Fibroblast of skin of back (primary cell): ENCODE data around the gene CORO2A.
A peak's percentile ranks its signal among the peaks of the same experiment; 100 is the strongest.
"Not testable (repeated sequence)": the region's sequence is repeated elsewhere in the genome, so short reads cannot be mapped to it uniquely, and the experiment has no call there.

Experiments
- DNase-seq: peaks from one replicate; pipeline ENCODE4 v3.0.0-alpha.2; 2013

Gene CORO2A

DNA sequence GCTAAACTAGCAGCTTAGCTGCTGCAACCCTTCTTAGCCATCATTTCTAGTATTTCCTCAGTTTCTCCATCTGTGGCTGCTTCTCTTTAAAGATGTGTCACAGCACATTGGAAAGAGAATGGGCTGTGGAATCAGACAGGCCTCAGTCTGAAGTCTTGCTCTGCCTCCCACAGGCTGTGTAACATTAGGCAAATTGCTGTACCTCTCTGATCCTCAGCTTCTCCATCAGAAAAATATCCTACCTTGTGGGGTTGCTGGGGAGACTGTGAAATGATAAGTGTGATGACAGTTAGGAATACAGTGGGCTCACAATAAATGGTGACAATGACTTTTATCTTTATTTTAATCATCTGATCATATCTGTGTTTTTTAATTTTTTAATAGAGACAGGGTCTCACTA lies 55.9 kb downstream of the CORO2A start:
- no peak for DNase-seq

DNA sequence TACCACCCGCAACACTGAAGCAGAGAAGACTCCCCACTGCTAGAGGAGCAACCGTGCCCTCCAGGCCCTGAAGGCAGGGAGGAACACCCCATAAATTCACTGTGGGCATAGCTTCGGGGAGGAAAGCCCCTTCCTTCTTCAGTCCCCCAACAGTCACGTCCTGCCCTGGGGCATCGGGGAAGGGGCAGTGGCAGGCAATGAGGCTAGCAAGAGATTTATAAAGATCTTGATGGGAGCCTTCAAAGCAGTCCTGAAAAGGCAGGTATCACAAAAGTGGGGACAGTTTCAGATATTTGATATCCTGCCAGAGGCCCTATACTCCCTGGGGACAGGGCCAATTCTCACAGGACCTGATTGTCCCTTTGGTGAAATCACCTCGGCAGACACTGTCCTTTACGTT lies 56.5 kb downstream of the CORO2A start:
- DNase-seq = no peak

DNA sequence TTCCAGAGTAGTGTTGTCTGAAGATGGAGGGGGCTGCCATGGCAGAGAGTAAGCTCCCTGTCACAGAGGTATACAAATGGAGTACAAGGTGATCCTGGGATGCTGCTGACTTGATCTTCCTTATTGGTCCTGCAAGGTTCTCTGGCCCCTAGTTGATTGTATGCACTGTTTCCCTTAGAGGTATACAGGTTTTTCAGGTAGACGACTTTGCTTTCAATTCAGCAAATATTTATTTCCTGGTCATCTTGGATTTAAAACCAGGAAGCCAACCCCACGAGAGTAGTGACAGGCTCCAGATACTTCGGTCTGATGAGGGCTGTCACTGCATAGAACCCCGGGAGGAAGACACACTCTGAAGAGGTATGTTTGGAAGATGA lies 56.9 kb downstream of the CORO2A start:
- DNase-seq = no peak

DNA sequence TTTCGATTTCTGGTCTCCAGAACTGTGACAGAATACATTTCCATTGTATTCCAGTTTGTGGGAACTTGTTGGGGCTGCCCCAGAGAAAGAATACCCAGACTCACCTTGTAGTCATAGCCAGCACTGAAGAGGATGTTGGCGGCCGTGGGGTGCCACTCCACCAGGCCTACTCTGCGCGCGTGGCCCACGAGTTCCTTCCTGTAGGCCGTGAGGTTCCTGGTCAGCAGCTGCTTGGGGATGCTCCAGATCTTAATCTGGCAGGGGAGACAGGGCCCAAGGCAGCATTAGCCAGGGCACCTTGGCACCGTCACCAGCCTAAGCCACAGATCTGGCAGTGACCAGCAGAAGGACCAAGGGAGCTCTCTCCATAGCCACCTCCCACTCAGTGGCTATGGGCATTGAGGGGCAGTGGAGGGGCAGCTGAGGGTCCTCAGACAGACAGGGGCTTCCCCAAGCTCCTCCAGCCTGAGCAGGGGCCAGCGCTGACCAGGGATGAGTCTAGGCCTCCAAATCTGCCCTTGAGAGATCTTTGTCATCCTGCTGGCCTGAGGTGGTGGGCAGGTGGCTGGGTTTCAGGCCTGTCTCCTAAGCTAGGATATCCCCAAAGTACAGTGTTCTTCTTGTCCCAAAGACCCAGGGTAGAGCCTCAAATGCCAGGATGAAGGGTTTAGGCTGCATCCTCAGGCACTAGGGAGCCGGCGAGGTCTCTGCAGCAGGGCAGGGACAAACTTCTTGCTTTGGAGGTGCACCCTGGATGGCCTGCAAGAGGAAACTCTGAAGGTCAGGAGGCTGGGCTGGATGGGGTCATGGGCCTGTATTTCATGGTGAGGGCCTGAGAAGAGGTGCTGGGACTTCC lies 57.5 kb downstream of the CORO2A start:
- DNase-seq = no peak

DNA sequence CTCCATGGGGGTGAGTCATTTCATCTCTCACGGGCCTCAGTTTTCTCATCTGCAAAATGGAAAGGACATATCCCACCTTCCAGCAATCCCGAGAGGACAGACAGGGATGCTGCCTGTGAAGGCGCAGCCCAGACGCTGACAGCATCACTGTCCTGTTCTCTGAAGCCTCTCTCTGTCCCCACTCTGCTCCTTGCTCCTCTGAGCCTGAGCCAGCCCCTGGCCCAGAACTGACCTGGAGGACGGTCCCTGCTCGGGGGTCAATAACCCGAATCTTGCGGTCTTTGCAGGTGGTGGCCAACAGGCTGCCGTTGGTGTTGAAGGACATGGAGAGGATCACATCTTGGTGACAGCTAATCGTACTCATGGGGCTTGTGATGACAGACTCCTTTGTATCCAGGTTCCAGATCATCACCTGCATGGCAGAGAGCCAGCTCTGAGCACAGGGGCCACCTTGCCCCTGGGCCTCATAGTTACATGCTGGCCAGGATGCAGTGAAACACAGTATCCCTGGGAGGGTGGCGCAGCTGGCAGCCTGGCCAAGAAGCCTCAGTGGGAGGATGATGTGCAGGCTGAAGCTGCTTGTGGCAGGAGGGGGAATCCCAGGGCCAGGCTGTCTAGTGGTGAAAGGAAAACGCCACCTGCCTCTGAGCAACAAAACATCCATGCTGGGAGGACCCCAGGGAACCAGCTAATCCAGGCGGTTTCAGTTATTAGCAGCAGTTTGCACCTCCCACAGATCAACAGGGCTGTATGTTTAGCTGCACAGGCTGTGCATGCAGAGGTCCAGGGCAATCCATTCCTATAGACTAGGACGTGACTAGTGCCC lies 59.4 kb downstream of the CORO2A start:
- no peak for DNase-seq

DNA sequence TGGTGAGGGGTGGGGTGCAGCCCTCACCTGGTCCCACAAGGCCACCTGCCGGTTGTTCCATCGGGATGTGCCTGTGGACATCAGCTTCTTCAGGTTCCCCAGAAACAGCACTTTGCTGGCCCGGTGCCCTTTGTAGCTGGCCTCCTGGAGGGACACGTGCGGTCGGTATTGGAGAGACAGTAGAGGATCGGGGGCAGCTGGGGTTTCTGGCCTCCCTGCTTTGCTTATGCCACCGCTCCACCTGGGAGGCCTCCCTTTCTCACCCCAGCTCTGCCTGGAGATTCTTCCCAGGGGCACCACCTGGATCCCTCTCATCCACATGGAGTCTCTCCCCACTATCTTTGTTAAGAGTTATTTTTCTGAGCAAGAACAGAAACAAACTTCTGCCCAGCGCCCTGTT lies 60.3 kb downstream of the CORO2A start:
- no peak for DNase-seq

DNA sequence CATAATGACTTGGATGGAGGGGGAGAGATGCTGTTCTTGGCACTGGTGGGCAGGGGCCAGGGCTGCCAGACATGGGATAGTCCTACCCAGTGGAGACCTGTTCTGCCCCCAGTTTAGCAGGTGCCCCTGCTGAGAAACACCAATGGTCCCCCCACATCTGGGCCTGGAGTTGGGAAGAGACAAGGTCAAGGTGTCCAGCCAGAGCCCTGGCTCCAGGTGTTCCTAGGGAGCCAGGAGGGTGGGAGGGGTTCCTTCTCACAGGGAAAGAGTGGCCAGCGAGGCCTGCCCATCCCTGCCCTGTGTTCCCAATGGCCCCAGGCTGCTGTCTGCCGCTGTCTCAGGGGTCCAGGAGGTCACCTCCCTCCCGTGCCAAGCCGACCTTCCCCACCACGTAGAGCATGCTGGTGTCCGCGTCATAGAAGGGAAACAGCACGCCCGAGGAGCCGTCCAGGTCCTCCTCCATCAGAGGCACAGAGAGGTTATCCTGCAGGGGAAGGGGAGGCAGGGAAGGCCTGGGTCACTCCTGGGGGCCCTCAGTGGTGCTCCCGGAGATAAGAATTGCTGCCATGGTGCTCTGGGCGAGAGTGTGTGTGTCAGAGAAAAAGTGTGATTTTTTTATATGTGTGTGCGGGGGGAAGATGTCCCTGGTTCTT lies 61.7 kb downstream of the CORO2A start:
- DNase-seq = no peak

DNA sequence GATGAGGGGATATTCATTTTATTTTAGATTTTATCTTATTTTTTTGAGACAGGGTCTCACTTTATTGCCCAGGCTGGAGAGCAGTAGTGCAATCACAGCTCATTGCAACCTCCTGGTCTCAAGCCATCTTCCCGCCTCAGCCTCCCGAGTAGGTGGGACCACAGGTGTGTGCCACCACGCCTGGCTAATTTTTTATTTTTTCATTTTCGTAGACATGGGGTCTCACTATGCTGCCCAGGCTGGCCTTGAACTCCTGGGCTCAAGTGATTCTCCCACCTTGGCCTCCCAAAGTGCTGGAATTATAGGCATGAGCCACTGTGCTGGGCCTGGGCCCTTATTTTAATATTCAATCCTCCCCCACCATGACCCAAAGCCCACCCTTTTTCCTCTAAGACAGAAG lies 62.4 kb downstream of the CORO2A start:
- DNase-seq = not testable (repeated sequence)

DNA sequence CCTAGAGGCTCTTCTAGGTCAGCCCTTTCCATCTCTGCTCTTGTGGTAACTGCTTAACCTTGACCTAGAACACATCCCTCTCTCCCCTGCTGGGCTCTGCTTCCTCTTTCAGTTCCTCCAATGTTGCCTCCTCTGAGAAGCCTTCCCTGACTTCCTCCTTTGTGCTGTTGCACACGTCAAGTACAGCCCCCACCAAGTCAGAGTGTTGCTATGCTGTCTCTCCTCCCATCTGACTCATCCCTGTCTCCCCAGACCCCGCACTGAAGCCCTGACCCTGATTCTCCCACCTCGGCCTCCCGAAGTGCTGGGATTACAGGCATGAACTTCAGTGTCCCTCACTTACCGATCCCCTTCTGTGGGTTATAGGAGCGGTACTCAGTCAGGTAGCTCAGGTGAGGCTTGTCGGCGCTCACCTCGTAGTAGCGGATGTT lies 63.0 kb downstream of the CORO2A start:
- DNase-seq = peak; percentile 18

DNA sequence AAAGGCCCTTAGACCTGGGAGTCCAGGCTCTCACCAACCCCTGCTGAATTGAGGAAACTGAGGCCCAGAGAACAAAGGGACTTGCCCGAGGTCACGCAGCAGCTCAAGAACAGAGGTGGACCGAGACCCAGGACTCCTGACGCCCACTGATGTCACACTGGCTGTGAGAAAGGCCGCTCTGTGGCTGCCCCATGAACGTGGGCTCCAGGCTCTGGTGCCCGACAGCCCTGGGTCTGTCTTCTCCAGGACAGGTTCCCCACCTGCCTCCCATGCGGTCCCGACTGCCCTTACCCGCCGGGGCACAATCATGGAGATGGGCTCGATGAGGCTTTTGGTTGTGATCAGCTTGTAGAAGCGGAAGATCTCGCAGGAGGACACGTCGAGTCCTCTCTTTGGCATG lies 64.1 kb downstream of the CORO2A start:
- no peak for DNase-seq

DNA sequence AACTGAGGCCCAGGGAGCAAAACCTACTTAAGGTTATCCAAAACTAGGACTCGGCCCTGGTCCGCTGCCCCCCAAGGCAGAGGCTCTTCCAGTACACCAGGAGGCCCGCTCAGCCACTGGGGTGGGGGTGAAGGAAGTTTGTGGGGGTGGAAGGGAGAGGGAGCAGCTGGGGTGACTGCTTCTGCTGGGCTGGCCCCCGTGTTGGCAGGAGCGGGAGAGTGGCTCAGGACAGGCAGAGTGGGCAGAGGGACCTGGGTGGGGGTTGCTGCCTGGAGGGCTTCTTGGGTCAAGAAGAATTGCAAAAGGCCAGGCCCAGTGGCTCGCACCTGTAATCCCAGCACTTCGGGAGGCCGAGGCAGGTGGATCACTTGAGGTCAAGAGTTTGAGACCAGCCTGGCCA lies 65.2 kb downstream of the CORO2A start:
- DNase-seq = no peak

DNA sequence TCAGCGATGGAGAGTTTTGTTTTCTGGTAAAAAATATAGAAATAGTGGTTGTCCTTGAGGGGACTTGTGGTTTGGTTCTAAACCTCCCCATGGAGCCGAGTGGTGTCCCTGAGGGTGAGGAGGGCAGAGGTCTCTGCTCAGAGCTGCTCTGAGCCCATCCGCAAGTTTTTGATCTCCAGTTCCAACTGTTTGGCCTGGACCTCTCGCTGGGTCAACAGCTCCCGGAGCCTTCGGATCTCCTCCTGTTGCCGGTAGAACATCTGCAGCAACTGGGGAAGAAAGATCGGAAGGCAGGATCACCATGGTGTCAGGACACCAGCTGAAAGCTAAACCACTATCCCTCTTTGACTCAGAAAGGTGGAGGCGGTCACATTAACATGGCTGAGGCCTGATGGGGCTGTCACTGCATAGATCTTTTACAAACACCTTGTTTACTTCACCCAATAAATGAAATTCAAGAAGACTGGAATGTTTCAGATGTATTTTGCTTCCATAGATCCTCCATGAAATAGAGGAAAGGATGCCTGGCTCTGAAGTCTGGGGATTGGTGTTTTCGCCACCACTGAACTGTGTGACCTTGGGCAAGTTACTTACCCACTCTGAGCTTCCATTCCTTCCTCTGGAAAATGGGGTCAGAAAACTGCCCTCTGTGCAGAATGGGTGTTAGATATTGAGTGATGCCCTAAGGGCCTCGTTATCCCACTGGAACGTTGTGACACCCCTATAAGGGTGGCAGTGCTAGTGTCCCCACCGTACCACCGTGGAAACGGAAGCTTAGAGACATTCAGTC lies 67.6 kb downstream of the CORO2A start:
- DNase-seq = no peak

DNA sequence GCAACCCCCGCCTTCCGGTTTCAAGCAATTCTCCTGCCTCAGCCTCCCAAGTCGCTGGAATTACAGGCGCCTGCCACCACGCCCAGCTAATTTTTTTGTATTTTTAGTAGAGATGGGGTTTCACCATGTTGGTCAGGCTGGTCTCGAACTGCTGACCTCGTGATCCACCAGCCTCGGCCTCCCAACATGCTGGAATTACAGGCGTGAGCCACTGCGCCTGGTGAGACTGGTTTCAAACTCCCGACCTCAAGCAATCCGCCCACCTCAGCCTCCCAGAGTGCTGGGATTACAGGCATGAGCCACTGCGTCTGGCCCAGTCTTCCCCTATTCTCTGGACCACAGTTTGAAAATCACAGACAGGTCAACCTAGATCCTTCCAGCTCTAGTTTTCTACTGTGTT lies 68.3 kb downstream of the CORO2A start:
- DNase-seq = not testable (repeated sequence)

DNA sequence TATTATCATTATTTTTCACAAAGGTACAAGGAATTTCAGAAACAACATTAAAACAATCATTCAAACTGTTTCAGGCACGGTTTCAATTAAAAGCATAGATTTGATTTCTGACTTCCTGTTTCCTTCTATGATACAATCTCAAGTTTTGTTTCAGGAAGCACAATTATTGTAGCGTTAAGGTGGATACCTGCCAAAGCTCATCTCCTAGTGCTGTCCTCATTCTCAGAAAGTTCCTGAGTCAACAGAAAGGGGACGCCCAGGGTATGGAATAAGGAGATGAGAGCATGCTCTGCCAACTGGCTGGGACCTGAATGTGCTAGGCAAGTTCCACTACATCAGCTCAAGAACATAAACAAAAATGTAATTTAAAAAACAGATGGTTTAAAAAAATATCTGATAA lies 71.4 kb downstream of the CORO2A start:
- no peak for DNase-seq

DNA sequence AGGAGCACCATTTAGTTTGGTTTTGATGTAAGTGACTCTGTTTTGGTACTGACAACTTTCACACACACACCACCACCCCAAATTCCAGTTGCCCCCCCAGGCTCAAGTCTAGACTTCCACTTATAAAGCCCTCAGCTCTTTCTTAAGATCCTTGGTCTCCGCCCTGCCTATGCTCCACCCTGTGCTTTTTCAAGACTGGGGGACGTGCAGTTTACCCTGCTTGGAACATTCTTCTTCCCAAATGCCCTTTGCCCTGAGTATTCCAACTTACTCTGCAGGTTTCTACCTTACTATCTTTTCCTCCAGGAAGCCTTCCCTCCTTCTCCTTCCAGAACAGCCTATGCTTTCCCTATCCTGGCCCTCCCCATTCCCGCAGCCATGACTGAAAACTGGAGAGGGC lies 72.0 kb downstream of the CORO2A start:
- DNase-seq = no peak

DNA sequence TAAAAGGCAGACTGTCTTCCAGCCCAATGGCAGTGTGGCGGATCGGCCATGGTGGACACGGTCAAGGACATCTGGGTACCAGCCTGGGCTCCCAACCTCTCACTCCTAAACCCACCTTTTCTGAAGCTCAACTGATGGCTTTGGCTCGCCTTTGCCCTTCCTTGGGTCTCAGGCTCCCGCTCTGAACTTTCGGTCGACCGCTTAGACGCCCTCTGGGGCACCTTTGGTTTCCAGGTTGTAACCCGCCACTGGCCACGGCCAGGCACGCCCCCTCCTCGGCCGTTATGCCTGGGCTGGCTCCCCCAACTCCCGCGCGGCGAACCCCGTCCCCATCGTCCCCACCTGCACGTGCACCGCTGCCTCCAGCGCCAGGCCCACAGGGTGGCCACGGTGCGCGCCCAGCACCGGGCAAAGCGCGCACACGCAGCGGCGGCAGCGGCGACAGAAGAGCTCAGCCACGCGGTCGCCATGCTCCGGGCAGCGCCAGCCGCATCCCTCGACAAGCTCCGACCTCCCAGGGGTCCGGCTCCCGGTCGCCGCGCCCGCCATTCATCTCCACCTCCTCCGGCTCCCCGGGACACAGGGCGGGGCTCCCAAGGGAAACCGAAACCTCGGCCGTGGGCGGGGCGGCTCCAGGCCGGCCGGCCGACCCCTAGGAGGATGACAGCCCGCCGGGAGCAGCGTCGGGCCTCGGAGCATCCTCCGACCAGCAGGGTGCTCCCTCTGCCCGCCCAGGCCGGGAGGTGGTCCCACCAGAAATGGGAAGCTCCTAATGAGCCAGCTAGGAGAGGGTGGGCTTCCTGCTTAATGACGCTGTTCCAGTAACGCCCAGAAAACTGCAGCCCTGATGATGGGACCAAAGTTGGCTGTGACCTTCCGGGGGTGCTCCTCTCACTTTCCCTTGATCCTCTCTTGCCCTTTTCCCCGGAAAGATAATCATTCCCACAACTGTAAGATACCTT lies 73.5 kb downstream of the CORO2A start, which contains the start of gene TRIM14:
Gene TRIM14 (minus strand): TSS at position 583 of the 962 bp plus-strand sequence. CDS start 34 bp downstream, at position 549.
- DNase-seq = peak; percentile 33

DNA sequence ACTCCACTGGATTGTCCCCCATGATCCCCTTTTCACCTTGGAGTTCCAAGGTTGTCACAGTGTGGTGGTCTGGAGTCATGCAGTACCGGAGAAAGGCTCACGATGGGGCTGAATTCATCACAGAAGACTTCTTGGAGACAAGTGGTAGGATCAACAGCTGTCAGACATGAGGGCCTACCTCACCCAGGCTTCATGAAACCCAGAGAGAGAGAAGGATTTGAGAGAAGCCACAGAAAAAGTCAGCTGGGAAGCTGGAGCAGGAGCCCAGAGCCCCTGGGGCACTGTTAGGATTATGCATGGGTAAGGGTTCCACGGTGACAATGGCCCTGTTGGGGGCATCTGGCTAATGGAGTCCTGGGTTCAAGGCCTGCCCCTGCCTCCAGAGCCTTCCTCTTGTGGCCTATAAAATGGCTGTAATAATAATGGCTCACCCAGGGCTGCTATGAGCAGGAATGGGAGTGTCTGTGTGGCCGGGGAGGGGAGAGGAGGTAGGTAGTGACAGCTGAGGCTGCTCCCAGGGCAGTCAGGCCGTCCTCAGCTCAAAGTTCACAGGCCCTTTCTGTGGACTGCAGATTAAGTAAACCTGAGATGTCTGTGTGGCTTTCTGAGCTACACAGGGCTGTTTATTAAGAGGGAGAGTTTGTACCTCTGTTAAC lies 74.3 kb downstream of the CORO2A start:
- no peak for DNase-seq

DNA sequence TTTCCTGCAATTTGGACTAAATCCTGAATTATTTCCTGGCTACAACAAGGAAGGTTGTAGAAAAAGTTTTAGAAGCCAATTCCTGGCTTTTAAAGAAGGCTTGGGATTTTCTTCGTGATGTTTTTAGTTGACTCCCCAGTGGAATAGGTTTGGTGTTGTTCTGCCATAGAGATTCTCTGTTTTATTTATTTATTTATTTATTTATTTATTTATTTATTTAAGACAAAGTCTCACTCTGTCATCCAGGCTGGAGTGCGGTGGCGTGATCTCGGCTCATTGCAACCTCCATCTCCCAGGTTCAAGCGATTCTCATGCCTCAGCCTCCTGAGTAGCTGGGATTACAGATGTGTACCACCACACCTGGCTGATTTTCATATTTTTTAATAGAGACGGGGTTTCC lies 75.3 kb downstream of the CORO2A start:
- DNase-seq = not testable (repeated sequence)

DNA sequence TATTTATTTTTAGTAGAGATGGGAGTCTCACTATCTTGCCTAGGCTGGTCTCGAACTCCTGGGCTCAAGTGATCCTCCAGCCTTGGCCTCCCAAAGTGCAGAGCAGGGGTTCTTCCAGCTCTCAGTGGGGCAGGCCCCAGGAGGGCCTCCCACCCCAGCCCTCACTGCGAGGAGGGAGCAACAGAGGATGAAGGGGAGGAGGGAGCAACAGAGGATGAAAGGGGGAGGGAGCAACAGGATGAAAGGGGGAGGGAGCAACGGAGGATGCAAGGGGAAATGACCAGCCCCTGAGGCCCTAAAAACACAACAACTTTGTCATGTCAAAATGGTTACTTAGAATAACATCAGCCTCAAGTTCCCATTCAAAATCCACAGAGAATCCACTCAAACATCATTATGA lies 83.4 kb downstream of the CORO2A start:
- no peak for DNase-seq

DNA sequence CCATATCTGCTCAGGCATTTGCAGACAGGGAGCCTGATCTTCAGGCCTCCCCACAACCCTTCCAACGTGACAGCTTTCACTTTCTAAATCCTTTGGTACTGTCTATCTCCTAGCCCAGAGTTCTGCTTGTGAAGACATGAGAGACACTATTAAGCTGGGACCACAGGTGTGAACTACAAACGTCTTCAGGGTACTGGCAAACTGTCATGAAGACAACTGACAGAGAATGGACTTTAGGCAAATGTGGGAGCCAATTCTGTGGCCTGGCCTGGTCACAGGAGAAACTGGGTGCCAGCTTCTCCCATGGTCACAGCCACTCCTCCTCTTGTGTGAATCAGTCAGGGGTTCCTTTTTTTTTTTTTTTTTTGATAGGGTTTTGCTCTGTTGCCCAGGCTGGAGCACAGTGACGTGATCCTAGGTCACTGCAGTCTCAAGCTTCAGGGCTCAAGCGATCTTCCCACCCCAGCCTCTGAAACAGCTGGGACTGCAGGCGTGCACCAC lies 83.9 kb downstream of the CORO2A start:
- no peak for DNase-seq
